NCI-H510A (cell line): ENCODE measurements around the gene SLC2A4RG.

ENCODE experiments used
- DNase-seq: peaks from one replicate; lab custom pipeline; 2025; lab: John Stamatoyannopoulos, UW

The SLC2A4RG gene

DNA sequence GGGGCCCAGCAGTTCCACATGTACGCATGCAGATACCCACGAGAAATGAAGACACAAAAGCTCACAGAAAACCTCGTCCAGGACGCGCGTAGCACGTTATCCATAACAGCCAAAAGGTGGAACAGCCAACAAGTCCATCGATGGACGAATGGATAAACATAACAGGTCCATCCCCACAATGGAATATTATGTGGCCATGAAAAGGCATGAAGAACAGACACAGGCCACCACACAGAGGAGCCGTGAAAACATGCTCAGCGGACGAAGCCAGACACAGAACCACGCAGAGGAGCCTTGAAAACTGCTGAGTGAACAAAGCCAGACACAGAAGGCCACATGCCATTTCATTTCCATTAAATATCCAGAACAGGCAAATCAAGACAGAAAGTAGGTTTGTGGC lies 38.0 kb downstream of the SLC2A4RG start:
- no peak for DNase-seq

- DNase-seq: no peak
Measured at GRCh38 chr20:63778034-63778752, 38.6 kb downstream of the SLC2A4RG start.

GRCh38 chr20:63778857-63779256 lies 39.3 kb downstream of the SLC2A4RG start:
- DNase-seq: no peak

DNA sequence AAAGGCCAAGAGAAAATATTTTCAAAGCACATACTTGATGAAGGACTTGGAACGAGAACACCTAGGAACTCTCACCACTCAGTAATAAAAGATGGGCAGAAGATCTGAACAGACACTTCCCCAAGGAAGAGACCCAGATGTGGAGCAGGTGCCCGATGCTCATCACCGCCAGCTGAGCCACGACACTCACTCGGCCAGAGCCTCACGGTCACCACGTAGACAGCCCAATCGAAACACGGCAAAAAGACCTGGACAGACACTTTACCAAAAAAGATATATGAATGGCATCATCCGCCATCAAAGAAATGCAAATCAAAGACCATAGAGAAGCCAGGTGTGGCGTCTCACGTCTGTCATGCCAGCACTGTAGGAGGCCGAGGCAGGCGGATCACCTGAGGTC lies 41.6 kb downstream of the SLC2A4RG start:
- no peak for DNase-seq

- DNase-seq: no peak
Measured at GRCh38 chr20:63782051-63782471, 42.5 kb downstream of the SLC2A4RG start.

DNA sequence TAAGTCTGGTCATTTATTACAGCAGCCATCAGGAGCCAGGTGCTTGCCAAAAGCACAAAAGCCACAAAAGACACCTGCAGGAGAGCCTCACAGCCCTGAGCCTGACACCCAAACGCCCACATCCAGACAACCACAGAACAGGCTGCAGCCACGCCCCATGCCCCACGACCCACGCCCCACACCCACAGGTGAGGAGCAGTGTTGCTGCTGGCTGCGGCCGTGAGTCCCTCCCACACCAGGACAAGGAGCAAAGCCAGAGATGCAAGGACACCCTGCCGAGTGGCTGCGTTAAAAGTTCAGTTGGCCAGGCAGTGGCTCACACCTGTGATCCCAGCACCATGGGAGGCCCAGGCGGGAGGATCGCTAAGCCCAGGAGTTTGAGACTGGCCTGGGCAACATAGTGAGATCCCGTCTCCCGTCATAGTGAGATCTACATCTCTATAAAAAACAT lies 43.0 kb downstream of the SLC2A4RG start:
- DNase-seq: no peak

- DNase-seq: no peak
Measured at GRCh38 chr20:63783970-63784369, 44.4 kb downstream of the SLC2A4RG start.

- DNase-seq: no peak
Measured at GRCh38 chr20:63785691-63786131, 46.1 kb downstream of the SLC2A4RG start.

GRCh38 chr20:63787302-63787701 lies 47.7 kb downstream of the SLC2A4RG start:
- DNase-seq: no peak

DNA sequence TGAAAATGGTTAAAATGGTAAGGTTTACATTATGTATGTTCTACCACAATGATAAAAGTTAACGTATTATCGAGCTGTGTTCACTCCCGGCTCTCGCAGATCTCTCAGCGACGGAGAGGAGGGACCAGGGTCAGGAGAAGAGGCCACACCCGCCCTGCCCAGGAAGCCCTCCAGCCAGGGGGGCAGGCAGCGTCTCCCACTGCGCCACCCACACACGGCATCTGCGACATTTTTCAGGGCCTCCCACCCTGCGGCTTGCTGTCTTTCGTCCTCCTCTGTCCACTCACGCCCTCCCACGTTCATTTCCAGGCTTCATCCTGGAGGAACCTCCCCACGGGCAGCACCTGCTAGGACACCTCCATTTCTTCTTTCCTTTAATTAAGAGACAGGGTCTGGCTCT lies 48.2 kb downstream of the SLC2A4RG start:
- no peak for DNase-seq

DNA sequence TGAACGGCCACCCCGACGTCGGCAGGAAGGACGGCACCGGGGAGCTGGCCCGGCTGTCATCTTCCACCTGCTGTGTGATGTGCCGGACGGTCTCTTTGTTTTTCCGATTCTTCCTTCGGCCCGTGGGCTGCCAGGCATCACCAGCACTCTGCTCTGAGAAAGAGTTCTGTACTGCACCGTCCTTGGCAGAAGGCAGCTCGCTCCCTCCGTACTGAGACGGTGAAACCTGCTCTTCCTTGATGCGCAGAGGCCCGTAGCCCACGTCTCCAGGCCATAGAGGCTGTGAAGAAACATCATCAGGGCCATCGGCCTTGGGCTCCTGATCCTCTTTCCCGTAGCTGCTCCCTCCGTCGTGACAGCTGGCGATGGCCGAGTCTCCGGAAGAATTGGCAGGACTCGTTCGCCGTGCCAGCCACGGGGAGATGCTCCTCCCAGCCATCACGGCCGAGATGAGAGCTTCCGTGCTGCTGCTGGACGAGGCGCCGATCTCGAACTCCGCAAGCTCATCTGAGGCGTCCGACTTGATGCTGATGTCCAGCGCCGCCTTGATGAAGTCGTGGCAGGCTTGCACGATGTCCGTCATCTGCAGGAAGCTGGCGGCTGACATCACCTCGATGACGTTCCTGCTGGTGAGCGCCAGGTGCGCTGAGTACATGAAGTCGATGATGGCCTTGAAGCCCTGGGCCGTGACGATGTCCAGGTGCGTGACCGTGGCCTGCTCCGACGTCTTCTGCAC lies 50.4 kb downstream of the SLC2A4RG start:
- no peak for DNase-seq

GRCh38 chr20:63790572-63791168 lies 51.1 kb downstream of the SLC2A4RG start:
- DNase-seq: no peak

- no peak for DNase-seq
Measured at GRCh38 chr20:63791497-63792156, 52.1 kb downstream of the SLC2A4RG start.

GRCh38 chr20:63792866-63793265 lies 53.3 kb downstream of the SLC2A4RG start:
- no peak for DNase-seq
